ENCODE results near the gene PIK3R5. TPM values are rescaled to one million over a fixed set of nuclear protein-coding genes. Genes with fewer than 3 reads are reported as not detected.
A peak's percentile ranks its signal among the peaks of the same experiment; 100 is the strongest.

PIK3R5 gene
- total RNA-seq, 2 experiments from 2014 or later, result 46.7 to 50.4 TPM

GRCh38 chr17:8952191-8952590 lies 13.3 kb downstream of the PIK3R5 start:
- no peak for DNase-seq
- ChIA-PET POLR2A (interaction anchor here (1.0 to 20.0 kb wide), 4 partner anchors 4 to 53 kb away, joined by 3 to 333 read pairs (median 168); partner anchors contain the start of gene PIK3R5), CTCF (interaction anchor here (0.6 to 4.9 kb wide), 6 partner anchors 11 to 279 kb away, joined by 3 to 40 read pairs (median 4); no protein-coding TSS in a partner anchor)
- no peak for TF ChIP-seq CTCF (IDR thresholded peaks at IDR 0.05)
- peaks cover 64% of the 10 kb centered on the region for H3K36me3 Mint-ChIP-seq (ENCODE audit: low read depth)
- peaks cover 22% of the 10 kb centered on the region for H3K9me3 Mint-ChIP-seq
- intact Hi-C loops (cut with micrococcal nuclease), result no loop called here
- no peaks in the 10 kb centered on the region for H3K27me3 Mint-ChIP-seq
- H3K4me1 Mint-ChIP-seq (ENCODE audit: low read depth), result peaks cover 93% of the 10 kb centered on the region
- no peak for ATAC-seq
- no peak overlapping the region for H3K4me3 Mint-ChIP-seq
- H3K27ac Mint-ChIP-seq, result peak overlapping the region; percentile 75

GRCh38 chr17:8951206-8951605 lies 14.3 kb downstream of the PIK3R5 start:
- intact Hi-C loops (cut with micrococcal nuclease), result no loop called here
- no peak for TF ChIP-seq CTCF (IDR thresholded peaks at IDR 0.05)
- ChIA-PET POLR2A (interaction anchor here (1.0 to 20.0 kb wide), 4 partner anchors 5 to 52 kb away, joined by 3 to 333 read pairs (median 168); partner anchors contain the start of gene PIK3R5), CTCF (interaction anchor here (1.2 to 4.9 kb wide), 5 partner anchors 10 to 56 kb away, joined by 3 to 40 read pairs (median 9); no protein-coding TSS in a partner anchor)
- H3K4me1 Mint-ChIP-seq (ENCODE audit: low read depth), result peaks cover 93% of the 10 kb centered on the region
- peaks cover 22% of the 10 kb centered on the region for H3K9me3 Mint-ChIP-seq
- H3K36me3 Mint-ChIP-seq (ENCODE audit: low read depth), result peaks cover 64% of the 10 kb centered on the region
- ATAC-seq (no peak), DNase-seq (peak; percentile 39)
- H3K27me3 Mint-ChIP-seq, result no peaks in the 10 kb centered on the region
- no peak overlapping the region for H3K4me3 Mint-ChIP-seq
- H3K27ac Mint-ChIP-seq, result peak overlapping the region; percentile 75

- ATAC-seq (peak; percentile 61), DNase-seq (peak; percentile 58)
- ChIA-PET POLR2A (interaction anchor here (1.2 to 20.0 kb wide), 6 partner anchors 6 to 776 kb away, joined by 3 to 333 read pairs (median 6); partner anchors contain the start of gene PIK3R5), CTCF (interaction anchor here (0.8 to 2.8 kb wide), 10 partner anchors 7 to 82 kb away, joined by 3 to 11 read pairs (median 6); partner anchors contain the start of genes PIK3R5 and PIK3R6)
- H3K36me3 Mint-ChIP-seq (ENCODE audit: low read depth), result peaks cover 71% of the 10 kb centered on the region
- H3K4me3 Mint-ChIP-seq, result peak overlapping the region; percentile 69
- H3K27ac Mint-ChIP-seq, result peak overlapping the region; percentile 94
- H3K4me1 Mint-ChIP-seq (ENCODE audit: low read depth), result peaks cover 93% of the 10 kb centered on the region
- no peak for TF ChIP-seq CTCF (IDR thresholded peaks at IDR 0.05)
- peaks cover 23% of the 10 kb centered on the region for H3K9me3 Mint-ChIP-seq
- H3K27me3 Mint-ChIP-seq, result no peaks in the 10 kb centered on the region
- intact Hi-C loops (cut with micrococcal nuclease), result no loop called here
Measured at GRCh38 chr17:8949061-8949661, 16.3 kb downstream of the PIK3R5 start.

- POLR2A ChIA-PET, result interaction anchor here (1.6 to 20.0 kb wide), 4 partner anchors 5 to 775 kb away, joined by 4 to 333 read pairs (median 169); partner anchors contain the start of gene PIK3R5
- peaks cover 27% of the 10 kb centered on the region for H3K9me3 Mint-ChIP-seq
- DNase-seq, result peak; percentile 37
- peaks cover 92% of the 10 kb centered on the region for H3K4me1 Mint-ChIP-seq (ENCODE audit: low read depth)
- no peaks in the 10 kb centered on the region for H3K27me3 Mint-ChIP-seq
- peaks cover 76% of the 10 kb centered on the region for H3K36me3 Mint-ChIP-seq (ENCODE audit: low read depth)
- intact Hi-C loops (cut with micrococcal nuclease), result no loop called here
- CTCF ChIA-PET, result interaction anchor here (0.8 to 4.7 kb wide), 11 partner anchors 8 to 81 kb away, joined by 3 to 12 read pairs (median 7); partner anchors contain the start of genes PIK3R5 and PIK3R6
- peak overlapping the region; percentile 69 for H3K4me3 Mint-ChIP-seq
- peak overlapping the region; percentile 94 for H3K27ac Mint-ChIP-seq
- TF ChIP-seq CTCF (IDR thresholded peaks at IDR 0.05), result no peak
- ATAC-seq, result no peak
Measured at GRCh38 chr17:8948462-8948861, 17.0 kb downstream of the PIK3R5 start.

GRCh38 chr17:8947201-8947600 lies 18.3 kb downstream of the PIK3R5 start:
- Mint-ChIP-seq H3K9me3 (peaks cover 24% of the 10 kb centered on the region), H3K27me3 (no peaks in the 10 kb centered on the region), H3K36me3 (ENCODE audit: low read depth) (peaks cover 75% of the 10 kb centered on the region), H3K4me3 (no peak overlapping the region), H3K27ac (peak overlapping the region; percentile 80), H3K4me1 (ENCODE audit: low read depth) (peaks cover 86% of the 10 kb centered on the region)
- intact Hi-C loops (cut with micrococcal nuclease), result no loop called here
- ChIA-PET POLR2A (interaction anchor here (2.0 to 20.0 kb wide), 3 partner anchors 4 to 47 kb away, joined by 10 to 333 read pairs (median 333); partner anchors contain the start of gene PIK3R5), CTCF (interaction anchor here (1.0 to 4.7 kb wide), 5 partner anchors 10 to 52 kb away, joined by 3 to 19 read pairs (median 3); partner anchors contain the start of gene PIK3R5)
- TF ChIP-seq CTCF (IDR thresholded peaks at IDR 0.05), result no peak
- ATAC-seq, result no peak
- no peak for DNase-seq
